Measurements from ENCODE around the gene RNASEH2C. TPM values are rescaled to one million over a fixed set of nuclear protein-coding genes. Genes with fewer than 3 reads are reported as not detected.

Gene RNASEH2C
- total RNA-seq, 1 experiment from 2014 or later: 57.7 TPM

- H4K8ac ChIP-seq (replicated peaks; ENCODE audit: insufficient read length, low read depth, low read length): no peak overlapping the region
- H4K20me1 ChIP-seq (ENCODE audit: control insufficient read depth, insufficient read depth, insufficient read length): no peaks in the 10 kb centered on the region
- no peak overlapping the region for H3T11ph ChIP-seq (ENCODE audit: low read length)
- no peak for DNase-seq
- H2BK12ac ChIP-seq (ENCODE audit: insufficient read length, low read depth, low read length): no peak overlapping the region
- no peaks in the 10 kb centered on the region for H3K79me2 ChIP-seq (ENCODE audit: insufficient read depth, low read length)
- peaks cover 7% of the 10 kb centered on the region for H3K27me3 Mint-ChIP-seq (ENCODE audit: low read depth)
- no peaks in the 10 kb centered on the region; a peak in 2 of 7 replicates for H3K36me3 Mint-ChIP-seq (ENCODE audit: insufficient read depth in 1 of 3, low read depth in 3 of 3)
- no peak overlapping the region for H3K4ac ChIP-seq (ENCODE audit: low read depth, low read length)
- no peaks in the 10 kb centered on the region for H3K4me1 Mint-ChIP-seq
- no peak overlapping the region for H2BK5ac ChIP-seq (ENCODE audit: insufficient read length, low read length)
- no peaks in the 10 kb centered on the region for H3K27me3 ChIP-seq (ENCODE audit: insufficient read depth, low read length)
- no peak overlapping the region for H3K56ac ChIP-seq (ENCODE audit: insufficient read length, low read depth, low read length)
- H3K9me3 ChIP-seq (ENCODE audit: control insufficient read depth, low read depth, low read length): no peaks in the 10 kb centered on the region
- no peaks in the 10 kb centered on the region for H3K79me1 ChIP-seq (ENCODE audit: insufficient read depth, low read depth, low read length, poor library complexity, severe bottlenecking)
- no peak overlapping the region for H4K91ac ChIP-seq (ENCODE audit: insufficient read length, low read depth, low read length)
- no peak overlapping the region for H3K18ac ChIP-seq (ENCODE audit: insufficient read length, low read depth, low read length)
- no peak overlapping the region for H2BK20ac ChIP-seq (ENCODE audit: low read depth, low read length, poor library complexity, severe bottlenecking)
- H2AFZ ChIP-seq (ENCODE audit: low read length): no peak overlapping the region
- H2BK120ac ChIP-seq (ENCODE audit: low read depth, low read length, poor library complexity, severe bottlenecking): no peak overlapping the region
- H3K27ac ChIP-seq (ENCODE audit: insufficient read length, low read depth, low read length): no peak overlapping the region
- no peak overlapping the region for H2BK15ac ChIP-seq (ENCODE audit: low read depth, low read length)
- no peak overlapping the region for H3K4me2 ChIP-seq (ENCODE audit: insufficient read depth, insufficient read length, low read length)
- no peaks in the 10 kb centered on the region for H3K4me1 ChIP-seq (ENCODE audit: insufficient read depth, low read length)
- H3K14ac ChIP-seq (ENCODE audit: insufficient read depth, low read length): no peak overlapping the region
- TF ChIP-seq, protein P1, sequence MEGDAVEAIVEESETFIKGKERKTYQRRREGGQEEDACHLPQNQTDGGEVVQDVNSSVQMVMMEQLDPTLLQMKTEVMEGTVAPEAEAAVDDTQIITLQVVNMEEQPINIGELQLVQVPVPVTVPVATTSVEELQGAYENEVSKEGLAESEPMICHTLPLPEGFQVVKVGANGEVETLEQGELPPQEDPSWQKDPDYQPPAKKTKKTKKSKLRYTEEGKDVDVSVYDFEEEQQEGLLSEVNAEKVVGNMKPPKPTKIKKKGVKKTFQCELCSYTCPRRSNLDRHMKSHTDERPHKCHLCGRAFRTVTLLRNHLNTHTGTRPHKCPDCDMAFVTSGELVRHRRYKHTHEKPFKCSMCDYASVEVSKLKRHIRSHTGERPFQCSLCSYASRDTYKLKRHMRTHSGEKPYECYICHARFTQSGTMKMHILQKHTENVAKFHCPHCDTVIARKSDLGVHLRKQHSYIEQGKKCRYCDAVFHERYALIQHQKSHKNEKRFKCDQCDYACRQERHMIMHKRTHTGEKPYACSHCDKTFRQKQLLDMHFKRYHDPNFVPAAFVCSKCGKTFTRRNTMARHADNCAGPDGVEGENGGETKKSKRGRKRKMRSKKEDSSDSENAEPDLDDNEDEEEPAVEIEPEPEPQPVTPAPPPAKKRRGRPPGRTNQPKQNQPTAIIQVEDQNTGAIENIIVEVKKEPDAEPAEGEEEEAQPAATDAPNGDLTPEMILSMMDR (conservative IDR thresholded peaks at IDR 0.05): no peak
- no peak overlapping the region for H3K9ac ChIP-seq (ENCODE audit: extremely low read depth, insufficient read length, low read length)
- peaks cover 8 to 21% of the 10 kb centered on the region in 2 experiments for H3K9me3 Mint-ChIP-seq
- no peak overlapping the region for H3K23ac ChIP-seq (ENCODE audit: insufficient read length, low read depth, low read length)
- H3K4me3 Mint-ChIP-seq: no peak overlapping the region
- H4K5ac ChIP-seq (ENCODE audit: insufficient read length, low read depth, low read length): no peak overlapping the region
- no peak overlapping the region for H3K27ac Mint-ChIP-seq
- H2AK5ac ChIP-seq (ENCODE audit: insufficient read length, low read length): no peak overlapping the region
- no CpG with 5 or more reads among the region's 7 CpGs for WGBS (ENCODE audit: extremely low coverage, insufficient read length, low lambda C conversion rate)
- no peaks in the 10 kb centered on the region for H3K23me2 ChIP-seq (ENCODE audit: insufficient read length, low read depth, low read length, poor library complexity, severe bottlenecking)
These were observed 45.9 kb upstream of the RNASEH2C start for GRCh38 chr11:65766535-65766934.
